GM12873 (cell line): ENCODE measurements around the gene CCNK.

Experiments used
- CTCF ChIP-seq: IDR thresholded peaks from 2 replicates; pipeline ENCODE4 v1.5.1; 2012; ENCODE audit warnings: low read depth, mild to moderate bottlenecking, moderate library complexity, low read length, control low read depth; ENCODE audit not compliant: insufficient read depth; ENCODE audit errors: missing control alignments

Gene CCNK

DNA sequence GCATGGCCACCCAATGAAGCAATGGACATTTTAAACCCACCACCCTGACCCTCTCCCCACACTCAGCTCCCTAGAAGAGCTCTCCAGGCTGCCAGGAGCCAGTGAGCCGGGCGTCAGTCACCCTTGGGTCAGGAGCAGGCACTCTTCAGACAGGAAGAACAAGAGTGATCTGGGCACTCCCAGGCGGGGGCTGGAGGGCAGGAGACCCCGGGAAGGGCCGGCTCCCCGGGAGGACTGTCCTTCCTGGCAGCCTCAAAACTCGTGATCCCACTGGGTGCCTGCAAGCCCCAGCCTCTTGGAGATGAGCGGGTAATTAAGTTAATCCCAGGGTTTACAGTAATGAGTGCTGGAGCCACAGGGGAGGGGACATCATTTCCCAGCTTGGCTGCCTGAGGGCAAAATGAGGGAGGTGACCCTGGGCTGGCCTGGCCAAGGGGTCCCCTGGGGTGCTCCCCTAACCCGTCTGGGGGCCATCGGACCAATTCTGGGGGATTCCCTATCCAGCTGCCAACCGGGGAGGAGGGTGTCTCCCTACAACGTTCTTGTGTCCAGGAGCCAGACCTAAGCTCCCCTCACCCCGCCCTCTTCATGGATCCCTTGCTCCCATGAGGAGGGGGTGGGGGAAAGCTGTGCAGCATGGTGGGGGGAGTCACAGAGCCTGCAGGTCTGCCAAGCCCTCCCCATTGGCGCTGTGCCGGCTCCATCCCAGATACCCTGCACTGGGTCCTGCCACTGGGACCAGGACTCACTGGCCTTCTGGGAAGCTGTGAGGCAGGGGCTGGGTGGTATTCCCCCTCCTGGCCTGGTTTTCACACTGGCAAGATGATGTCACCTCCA lies 59.2 kb downstream of the CCNK start:
- TF ChIP-seq CTCF: no peak

DNA sequence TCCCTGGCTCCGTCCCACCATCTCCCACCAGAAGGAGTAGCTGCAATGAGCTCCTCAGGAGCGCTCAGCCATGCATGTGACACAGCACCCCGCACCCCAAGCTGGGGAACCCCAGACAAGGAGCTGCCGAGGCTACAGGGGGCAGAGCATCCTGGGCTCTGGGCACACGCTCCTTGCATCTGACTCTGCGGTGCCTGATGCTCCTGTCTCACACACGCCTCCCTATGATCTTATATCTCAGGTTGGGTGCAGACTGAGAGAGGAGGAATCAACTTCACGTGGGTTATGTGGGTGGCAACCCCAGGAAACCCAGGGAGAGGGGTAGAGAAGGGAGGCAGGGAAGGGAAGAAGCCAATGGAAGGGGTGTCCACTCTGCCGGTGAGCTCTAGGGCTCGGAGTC lies 60.0 kb downstream of the CCNK start:
- no peak for TF ChIP-seq CTCF

GRCh38 chr14:99541677-99542470 lies 60.7 kb downstream of the CCNK start:
- no peak for TF ChIP-seq CTCF

GRCh38 chr14:99542566-99542965 lies 61.4 kb downstream of the CCNK start:
- TF ChIP-seq CTCF: no peak

DNA sequence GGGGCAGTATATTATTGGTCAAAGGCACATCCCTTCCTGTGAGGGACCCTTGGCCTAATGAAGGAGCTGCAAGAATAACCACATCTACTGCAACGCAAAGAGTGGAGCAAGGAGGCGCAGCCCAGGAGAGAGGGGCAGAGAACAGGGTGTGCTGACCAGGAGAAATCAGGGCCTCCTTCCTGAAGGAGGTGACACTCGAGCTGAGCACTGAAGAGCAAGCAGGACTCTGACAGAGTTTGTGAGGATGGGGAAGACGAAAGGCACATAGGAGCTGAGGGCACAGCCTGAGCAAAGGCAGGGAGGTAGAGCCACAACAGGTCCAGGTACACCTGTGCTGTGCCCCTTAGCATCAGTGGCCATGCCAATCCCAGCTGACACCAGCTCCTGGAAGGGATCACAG lies 62.2 kb downstream of the CCNK start:
- no peak for TF ChIP-seq CTCF

DNA sequence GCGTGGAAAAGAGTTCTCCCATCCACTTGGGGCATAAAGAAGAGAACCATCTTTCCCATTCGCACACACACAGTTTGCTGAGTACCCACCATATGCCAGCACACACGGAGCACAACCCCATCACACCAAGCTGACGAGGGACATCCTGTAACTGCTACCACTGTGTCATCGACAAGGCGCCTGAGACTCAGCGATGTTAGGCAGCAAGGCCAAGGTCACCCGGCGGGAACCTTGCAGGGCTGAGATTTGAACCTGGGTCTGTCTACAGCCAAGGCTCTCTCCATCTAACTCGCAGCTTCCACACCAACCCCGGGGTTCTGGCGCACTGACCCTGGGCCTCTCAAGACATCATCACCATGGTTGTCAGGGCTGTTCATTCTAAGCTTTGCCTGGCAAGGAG lies 62.8 kb downstream of the CCNK start:
- no peak for TF ChIP-seq CTCF

DNA sequence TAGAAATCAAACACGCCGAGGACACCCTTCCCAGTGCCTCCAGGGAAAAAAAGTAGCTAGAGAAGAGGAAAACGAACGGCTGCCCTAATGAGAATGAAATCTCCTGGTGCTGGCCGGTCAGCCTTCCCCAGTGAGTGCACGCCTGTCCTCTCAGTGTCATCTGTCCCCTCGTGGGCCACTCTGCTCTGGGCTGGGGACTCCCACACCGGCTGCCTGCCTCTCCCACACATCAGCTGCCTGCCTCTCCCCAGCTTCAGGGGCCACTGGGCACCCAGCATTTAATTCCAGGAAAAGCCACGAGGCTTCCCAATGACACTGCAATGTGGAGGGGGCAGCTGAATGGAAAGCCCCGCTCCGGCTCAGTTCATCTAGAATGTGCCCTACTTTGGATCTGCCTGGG lies 63.8 kb downstream of the CCNK start:
- TF ChIP-seq CTCF: no peak
